ENCODE measurements around the gene PACRG. TPM values are rescaled to one million over a fixed set of nuclear protein-coding genes. Genes with fewer than 3 reads are reported as not detected.

The PACRG gene
- total and polyA plus RNA-seq, 2 donors (not counting 3 experiments of a cell fraction or from before 2014, with no cell fraction given): 0.08 TPM; not detected in 1

GRCh38 chr6:162866656-162867055 is 138.9 kb downstream of the PACRG start:
- BruUV-seq (replicated peaks): no TSS peak
- CTCF ChIA-PET: no interaction called here
- Histone ChIP-seq H3K9me3 (replicated peaks; ENCODE audit: control insufficient read depth, insufficient read depth, low read length) (no peaks in the 10 kb centered on the region), H2AFZ (ENCODE audit: low read depth, low read length) (no peak overlapping the region), H3K9me1 (replicated peaks; ENCODE audit: control insufficient read depth, extremely low read depth, insufficient read depth, low read length) (no peaks in the 10 kb centered on the region), H3K4me1 (ENCODE audit: control insufficient read depth, extremely low read depth, insufficient read depth, low read length) (no peaks in the 10 kb centered on the region), H3K27me3 (ENCODE audit: control insufficient read depth in 2 of 2, insufficient read depth in 2 of 2, low read length in 2 of 2) (no peaks in the 10 kb centered on the region), H3K36me3 (ENCODE audit: control insufficient read depth in 2 of 2, extremely low read depth in 1 of 2, insufficient read depth in 2 of 2, low read length in 2 of 2) (no peaks in the 10 kb centered on the region), H3K27ac (ENCODE audit: insufficient read depth, low read depth, low read length) (no peak overlapping the region), H3K9ac (replicated peaks; ENCODE audit: extremely low read depth, insufficient read depth, low read length) (no peak overlapping the region), H3K79me2 (ENCODE audit: control insufficient read depth, insufficient read depth, low read length) (no peaks in the 10 kb centered on the region), H3K4me2 (ENCODE audit: insufficient read depth, low read length) (no peak overlapping the region), H4K20me1 (replicated peaks; ENCODE audit: control insufficient read depth, extremely low read depth, insufficient read depth, low read length) (no peaks in the 10 kb centered on the region), H3K4me3 (replicated peaks in 1 of 3; ENCODE audit: insufficient read depth in 1 of 3, low read depth in 1 of 3, low read length in 3 of 3) (no peak overlapping the region)
- intact Hi-C loops (cut with micrococcal nuclease): no loop called here
- no peak for TF ChIP-seq EZH2 (IDR thresholded peaks at IDR 0.05; ENCODE audit: borderline replicate concordance, low read depth, low read length, severe bottlenecking)
- TF ChIP-seq POLR2AphosphoS5 (IDR thresholded peaks at IDR 0.05; ENCODE audit: insufficient read depth, low read depth, low read length): no peak
- TF ChIP-seq, protein P1, sequence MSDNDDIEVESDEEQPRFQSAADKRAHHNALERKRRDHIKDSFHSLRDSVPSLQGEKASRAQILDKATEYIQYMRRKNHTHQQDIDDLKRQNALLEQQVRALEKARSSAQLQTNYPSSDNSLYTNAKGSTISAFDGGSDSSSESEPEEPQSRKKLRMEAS (IDR thresholded peaks at IDR 0.05; ENCODE audit: insufficient read depth, insufficient read length): no peak
- TF ChIP-seq FOS (IDR thresholded peaks at IDR 0.05; ENCODE audit: borderline replicate concordance, insufficient read depth, low read length): no peak
- no peak for TF ChIP-seq POLR2A (IDR thresholded peaks at IDR 0.05; ENCODE audit: low read depth, low read length)
- no peak for TF ChIP-seq MYC (IDR thresholded peaks at IDR 0.05; ENCODE audit: low read depth, low read length)
- no peak for TF ChIP-seq GATA2 (IDR thresholded peaks at IDR 0.05; ENCODE audit: insufficient read depth, insufficient read length, low read depth, low read length)
- TF ChIP-seq CTCF (IDR thresholded peaks at IDR 0.05; ENCODE audit: extremely low read depth in 1 of 2, insufficient read depth in 1 of 2, low read depth in 1 of 2, low read length in 2 of 2): no peak
- no peak for TF ChIP-seq JUN (IDR thresholded peaks at IDR 0.05; ENCODE audit: borderline replicate concordance, insufficient read depth, insufficient read length, low read depth)
- dilution Hi-C loops (cut with MboI; ENCODE audit: extremely low pct_ligation_motif_present, low sequenced_read_pairs): no loop called here
- DNase-seq (ENCODE audit: low read depth, low spot score) (no peak), FAIRE-seq (no peak)
- POLR2A ChIA-PET: no interaction called here
